Ascending aorta (tissue), 2 donors: Measurements from ENCODE around the gene ARHGAP31. TPM values are rescaled to one million over a fixed set of nuclear protein-coding genes. Genes with fewer than 3 reads are reported as not detected.

Source experiments
- DNase-seq, 2 donors: peaks; one replicate each; pipeline ENCODE4 v3.0.0-alpha.2; 2019; ENCODE audit warnings: low spot score in 2 of 2
- H3K27ac ChIP-seq, 2 donors: fragments of 200-600 bp; sonication (generic); one replicate each; pipeline ENCODE4 v1.5.1; 2016 to 2017; ENCODE audit warnings: mild to moderate bottlenecking in 1 of 2
- H3K27me3 ChIP-seq: fragments of 200-600 bp; sonication (generic); one replicate; pipeline ENCODE4 v1.5.1; 2017
- H3K36me3 ChIP-seq, 2 donors: fragments of 200-600 bp; sonication (generic); one replicate each; pipeline ENCODE4 v1.5.1; 2016
- H3K4me1 ChIP-seq, 2 donors: fragments of 200-600 bp; sonication (generic); one replicate each; pipeline ENCODE4 v1.5.1; 2016 to 2017; ENCODE audit warnings: mild to moderate bottlenecking in 1 of 2
- H3K4me3 ChIP-seq, 2 donors: fragments of 200-600 bp; sonication (generic); one replicate each; pipeline ENCODE4 v1.5.1; 2016 to 2017; ENCODE audit warnings: mild to moderate bottlenecking in 1 of 2
- H3K9me3 ChIP-seq, 2 donors: fragments of 200-600 bp; sonication (generic); one replicate each; pipeline ENCODE4 v1.5.1; 2016
- intact Hi-C: fragments of 100-400 bp; cut with DNase I; formaldehyde crosslinking; loops from one replicate; pipeline ENCODE4 v1.15.1; 2023
- total RNA-seq: library from RNA; depleted of rRNA; stranded (reverse); fragments of >200 nt; gene quantifications from one replicate; pipeline ENCODE4 v1.1.0, GENCODE V29; 2016
- TF ChIP-seq, protein P1 (sequence below), 3 experiments: fragments of 200-600 bp in 2 of 3; fragments of 450-650 bp in 1 of 3; sonication (generic) in 2 of 3; IDR thresholded peaks; one replicate each; pipeline ENCODE4 v1.5.1; 2016 to 2019; ENCODE audit warnings: antibody characterized with exemption in 3 of 3, mild to moderate bottlenecking in 1 of 3, moderate library complexity in 1 of 3

ARHGAP31 gene, protein sequence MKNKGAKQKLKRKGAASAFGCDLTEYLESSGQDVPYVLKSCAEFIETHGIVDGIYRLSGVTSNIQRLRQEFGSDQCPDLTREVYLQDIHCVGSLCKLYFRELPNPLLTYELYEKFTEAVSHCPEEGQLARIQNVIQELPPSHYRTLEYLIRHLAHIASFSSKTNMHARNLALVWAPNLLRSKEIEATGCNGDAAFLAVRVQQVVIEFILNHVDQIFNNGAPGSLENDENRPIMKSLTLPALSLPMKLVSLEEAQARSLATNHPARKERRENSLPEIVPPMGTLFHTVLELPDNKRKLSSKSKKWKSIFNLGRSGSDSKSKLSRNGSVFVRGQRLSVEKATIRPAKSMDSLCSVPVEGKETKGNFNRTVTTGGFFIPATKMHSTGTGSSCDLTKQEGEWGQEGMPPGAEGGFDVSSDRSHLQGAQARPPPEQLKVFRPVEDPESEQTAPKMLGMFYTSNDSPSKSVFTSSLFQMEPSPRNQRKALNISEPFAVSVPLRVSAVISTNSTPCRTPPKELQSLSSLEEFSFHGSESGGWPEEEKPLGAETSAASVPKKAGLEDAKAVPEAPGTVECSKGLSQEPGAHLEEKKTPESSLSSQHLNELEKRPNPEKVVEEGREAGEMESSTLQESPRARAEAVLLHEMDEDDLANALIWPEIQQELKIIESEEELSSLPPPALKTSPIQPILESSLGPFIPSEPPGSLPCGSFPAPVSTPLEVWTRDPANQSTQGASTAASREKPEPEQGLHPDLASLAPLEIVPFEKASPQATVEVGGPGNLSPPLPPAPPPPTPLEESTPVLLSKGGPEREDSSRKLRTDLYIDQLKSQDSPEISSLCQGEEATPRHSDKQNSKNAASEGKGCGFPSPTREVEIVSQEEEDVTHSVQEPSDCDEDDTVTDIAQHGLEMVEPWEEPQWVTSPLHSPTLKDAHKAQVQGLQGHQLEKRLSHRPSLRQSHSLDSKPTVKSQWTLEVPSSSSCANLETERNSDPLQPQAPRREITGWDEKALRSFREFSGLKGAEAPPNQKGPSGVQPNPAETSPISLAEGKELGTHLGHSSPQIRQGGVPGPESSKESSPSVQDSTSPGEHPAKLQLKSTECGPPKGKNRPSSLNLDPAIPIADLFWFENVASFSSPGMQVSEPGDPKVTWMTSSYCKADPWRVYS (N-terminal part only)
- 31.4 TPM for total RNA-seq

DNA sequence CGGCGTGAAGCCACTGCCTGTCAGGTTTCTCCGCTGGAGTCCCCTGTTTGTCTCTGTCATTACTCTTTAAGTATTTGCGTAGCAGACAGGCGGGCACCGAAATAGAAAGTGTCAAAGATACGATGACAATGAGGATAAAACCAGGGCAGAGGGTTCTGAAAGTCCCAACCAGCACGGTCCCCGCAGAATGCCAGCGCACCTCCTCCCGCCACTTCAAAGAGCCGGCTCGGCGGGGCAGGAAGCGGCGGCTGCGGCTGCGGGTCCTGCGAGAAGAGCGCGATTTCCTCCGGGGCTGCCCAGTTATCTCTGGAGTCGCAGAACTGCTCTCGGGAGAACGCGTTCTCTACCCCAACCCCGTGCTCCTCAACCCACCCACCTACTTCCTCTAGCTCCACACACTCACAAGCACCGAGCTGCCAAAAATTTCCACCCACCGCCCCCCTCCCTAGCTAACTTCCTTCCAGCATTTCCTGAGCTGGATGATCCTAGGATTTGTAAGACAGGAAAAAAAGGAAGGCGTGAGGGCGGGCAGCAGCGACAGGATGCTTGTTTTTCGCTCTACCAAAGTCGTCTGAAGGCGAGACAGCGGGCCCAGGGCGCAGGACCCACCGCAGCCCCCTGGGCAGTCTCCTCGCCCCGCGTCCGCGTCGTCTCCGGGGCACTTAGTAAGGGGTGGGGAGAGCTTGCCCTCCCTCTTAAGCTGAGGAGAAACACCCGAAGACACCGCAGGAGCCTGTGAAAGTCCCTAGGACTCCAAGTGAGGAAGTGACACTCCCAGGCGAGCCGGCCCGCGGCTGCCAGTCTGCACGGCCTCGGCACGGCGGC is at the start of gene ARHGAP31:
ARHGAP31 (plus strand) TSS at position 513 of the 825 bp plus-strand sequence. CDS start 522 bp downstream, outside the sequence.
- Histone ChIP-seq H3K36me3 (no peaks in the 10 kb centered on the region), H3K27me3 (no peaks in the 10 kb centered on the region), H3K4me3 (peak within 1 kb of the TSS; percentile 78 to 80), H3K9me3 (no peaks in the 10 kb centered on the region), H3K4me1 (peaks cover 6 to 18% of the 10 kb centered on the region in 2 donors), H3K27ac (peak within 1 kb of the TSS; percentile 94 to 96)
- TF ChIP-seq, protein P1, sequence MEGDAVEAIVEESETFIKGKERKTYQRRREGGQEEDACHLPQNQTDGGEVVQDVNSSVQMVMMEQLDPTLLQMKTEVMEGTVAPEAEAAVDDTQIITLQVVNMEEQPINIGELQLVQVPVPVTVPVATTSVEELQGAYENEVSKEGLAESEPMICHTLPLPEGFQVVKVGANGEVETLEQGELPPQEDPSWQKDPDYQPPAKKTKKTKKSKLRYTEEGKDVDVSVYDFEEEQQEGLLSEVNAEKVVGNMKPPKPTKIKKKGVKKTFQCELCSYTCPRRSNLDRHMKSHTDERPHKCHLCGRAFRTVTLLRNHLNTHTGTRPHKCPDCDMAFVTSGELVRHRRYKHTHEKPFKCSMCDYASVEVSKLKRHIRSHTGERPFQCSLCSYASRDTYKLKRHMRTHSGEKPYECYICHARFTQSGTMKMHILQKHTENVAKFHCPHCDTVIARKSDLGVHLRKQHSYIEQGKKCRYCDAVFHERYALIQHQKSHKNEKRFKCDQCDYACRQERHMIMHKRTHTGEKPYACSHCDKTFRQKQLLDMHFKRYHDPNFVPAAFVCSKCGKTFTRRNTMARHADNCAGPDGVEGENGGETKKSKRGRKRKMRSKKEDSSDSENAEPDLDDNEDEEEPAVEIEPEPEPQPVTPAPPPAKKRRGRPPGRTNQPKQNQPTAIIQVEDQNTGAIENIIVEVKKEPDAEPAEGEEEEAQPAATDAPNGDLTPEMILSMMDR (IDR thresholded peaks at IDR 0.05) = no peak
- DNase-seq = peak in 1 of 2 donors; percentile 83
- intact Hi-C loops = loop anchor here (1.0 kb wide), 2 partner anchors 28 to 54 kb away; partner anchors contain the start of gene B4GALT4

DNA sequence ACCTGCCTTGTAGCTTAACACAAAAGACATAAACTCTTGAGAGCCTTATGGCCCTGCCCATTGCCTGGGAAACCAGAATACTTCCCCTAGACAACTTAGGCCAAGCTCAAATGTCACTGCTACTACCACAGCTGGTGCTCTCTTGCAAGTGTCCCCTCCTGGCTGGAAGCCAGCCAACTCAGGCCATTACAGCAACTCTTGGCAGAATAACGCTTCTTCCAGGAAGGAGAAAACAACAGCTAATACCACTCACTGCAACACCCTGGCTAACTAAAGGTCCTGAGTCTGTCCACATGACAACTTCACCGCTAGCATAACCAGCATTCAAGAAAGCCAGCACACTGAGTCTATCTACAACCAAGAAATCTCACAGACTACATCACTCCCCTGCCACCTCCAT is 48.4 kb upstream of the ARHGAP31 start:
- peaks cover 0 to 6% of the 10 kb centered on the region in 2 donors for H3K4me1 ChIP-seq
- intact Hi-C loops = loop anchor here (10.0 kb wide), 2 partner anchors 429 to 459 kb away; partner anchors contain the start of genes CFAP91 and COX17
- H3K4me3 ChIP-seq = no peak overlapping the region
- no peak for DNase-seq
- peaks cover 6 to 9% of the 10 kb centered on the region in 2 donors for H3K9me3 ChIP-seq
- TF ChIP-seq, protein P1 (IDR thresholded peaks at IDR 0.05) = no peak
- no peak overlapping the region for H3K27ac ChIP-seq
- H3K36me3 ChIP-seq = no peaks in the 10 kb centered on the region
- H3K27me3 ChIP-seq = no peaks in the 10 kb centered on the region

DNA sequence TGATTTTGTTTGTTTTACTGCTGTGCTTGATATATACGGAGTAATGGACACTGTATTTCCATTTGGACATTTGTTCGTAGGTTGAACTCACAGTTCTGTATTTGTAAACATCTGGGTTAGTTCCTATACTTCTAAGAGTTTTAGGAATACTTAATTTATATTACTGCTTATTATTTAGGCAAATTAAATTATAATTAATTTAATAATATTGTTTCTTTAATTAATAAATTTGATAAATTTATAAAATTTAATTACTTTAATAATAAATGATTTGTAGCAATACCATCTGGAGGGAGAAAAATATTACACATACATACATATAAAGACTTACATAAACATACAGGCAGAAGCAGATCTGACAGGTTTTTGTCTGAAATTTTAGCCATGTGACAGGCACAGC is 39.0 kb upstream of the ARHGAP31 start:
- H3K4me3 ChIP-seq = no peak overlapping the region
- intact Hi-C loops = no loop called here

DNA sequence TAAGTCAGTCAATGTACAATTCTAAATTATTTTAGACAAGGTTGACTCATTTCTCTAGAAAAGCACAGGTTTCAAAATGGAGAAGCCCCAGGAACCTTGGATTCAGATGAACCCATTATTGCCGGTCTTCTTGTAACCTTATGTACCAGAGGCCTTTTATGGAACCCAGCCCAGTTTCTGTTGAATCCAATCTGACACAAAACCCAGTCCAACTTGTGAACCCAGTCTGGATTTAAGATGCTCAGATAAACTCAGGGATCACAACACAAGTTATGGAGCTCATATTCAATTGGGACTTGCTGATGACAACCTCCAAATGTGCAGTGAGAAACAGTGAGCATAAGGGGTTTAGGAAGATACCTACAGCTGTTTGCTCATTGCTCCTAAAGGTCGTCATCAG is 37.1 kb upstream of the ARHGAP31 start:
- TF ChIP-seq, protein P1 (IDR thresholded peaks at IDR 0.05) = no peak
- intact Hi-C loops = no loop called here
- H3K27ac ChIP-seq = no peak overlapping the region
- no peaks in the 10 kb centered on the region for H3K36me3 ChIP-seq
- no peaks in the 10 kb centered on the region for H3K9me3 ChIP-seq
- no peak for DNase-seq
- H3K4me3 ChIP-seq = no peak overlapping the region
- peaks cover 3% of the 10 kb centered on the region in 2 donors for H3K4me1 ChIP-seq
- H3K27me3 ChIP-seq = no peaks in the 10 kb centered on the region

More for the DNA sequence above, 39.0 kb upstream of the ARHGAP31 start:
- no peaks in the 10 kb centered on the region for H3K9me3 ChIP-seq
- no peak overlapping the region for H3K27ac ChIP-seq
- H3K4me1 ChIP-seq = peaks cover 3% of the 10 kb centered on the region in 2 donors
- DNase-seq = no peak
- no peaks in the 10 kb centered on the region for H3K27me3 ChIP-seq
- TF ChIP-seq, protein P1 (IDR thresholded peaks at IDR 0.05) = no peak
- no peaks in the 10 kb centered on the region for H3K36me3 ChIP-seq
